ENCODE results near the gene KRTAP10-3.
"Not testable (repeated sequence)": the region's sequence is repeated elsewhere in the genome, so short reads cannot be mapped to it uniquely, and the experiment has no call there.

KRTAP10-3 gene

GRCh38 chr21:44590311-44590721 is 31.7 kb upstream of the KRTAP10-3 start:
- DNase-seq (ENCODE audit: low spot score), result no peak

- DNase-seq (ENCODE audit: low spot score), result no peak
These were observed 31.2 kb upstream of the KRTAP10-3 start for GRCh38 chr21:44589586-44590305.

- no peak for DNase-seq (ENCODE audit: low spot score)
These were observed 30.5 kb upstream of the KRTAP10-3 start for GRCh38 chr21:44589094-44589493.

- no peak for DNase-seq (ENCODE audit: low spot score)
These were observed 27.3 kb upstream of the KRTAP10-3 start for GRCh38 chr21:44585892-44586291.

- peak; percentile 42 for DNase-seq (ENCODE audit: low spot score)
These were observed 25.2 kb upstream of the KRTAP10-3 start for GRCh38 chr21:44583800-44584147.

- DNase-seq (ENCODE audit: low spot score), result no peak
These were observed 24.6 kb upstream of the KRTAP10-3 start for GRCh38 chr21:44583089-44583799.

GRCh38 chr21:44582055-44582454 is 23.5 kb upstream of the KRTAP10-3 start:
- no peak for DNase-seq (ENCODE audit: low spot score)

GRCh38 chr21:44581158-44581557 is 22.6 kb upstream of the KRTAP10-3 start:
- no peak for DNase-seq (ENCODE audit: low spot score)

- DNase-seq (ENCODE audit: low spot score), result not testable (repeated sequence)
These were observed 21.7 kb upstream of the KRTAP10-3 start, which contains the start of gene KRTAP10-5 for GRCh38 chr21:44580231-44580821. Gene KRTAP10-5, minus strand, starts transcription at chr21:44580604. Its CDS starts 26 bp downstream, at chr21:44580578.

- DNase-seq (ENCODE audit: low spot score), result no peak
These were observed 21.2 kb upstream of the KRTAP10-3 start for GRCh38 chr21:44579833-44580144.

GRCh38 chr21:44579056-44579832 is 20.6 kb upstream of the KRTAP10-3 start:
- DNase-seq (ENCODE audit: low spot score), result no peak

- no peak for DNase-seq (ENCODE audit: low spot score)
These were observed 19.9 kb upstream of the KRTAP10-3 start for GRCh38 chr21:44578371-44579055.

GRCh38 chr21:44576025-44576420 is 17.4 kb upstream of the KRTAP10-3 start:
- no peak for DNase-seq (ENCODE audit: low spot score)

- DNase-seq (ENCODE audit: low spot score), result no peak
These were observed 16.9 kb upstream of the KRTAP10-3 start for GRCh38 chr21:44575307-44576024.

- DNase-seq (ENCODE audit: low spot score), result no peak
These were observed 16.1 kb upstream of the KRTAP10-3 start for GRCh38 chr21:44574457-44575306.

- not testable (repeated sequence) for DNase-seq (ENCODE audit: low spot score)
These were observed 15.2 kb upstream of the KRTAP10-3 start, which contains the start of gene KRTAP10-4 for GRCh38 chr21:44573630-44574456. Gene KRTAP10-4, plus strand, starts transcription at chr21:44573729. Its CDS starts 30 bp downstream, at chr21:44573759.

- no peak for DNase-seq (ENCODE audit: low spot score)
These were observed 14.5 kb upstream of the KRTAP10-3 start for GRCh38 chr21:44572959-44573583.

- no peak for DNase-seq (ENCODE audit: low spot score)
These were observed 13.5 kb upstream of the KRTAP10-3 start for GRCh38 chr21:44571844-44572782.

All from CD4-positive, alpha-beta T cell treated with Interleukin-2 at 100 ng/mL for 4 hours (primary cell).